Sigmoid colon (tissue), 4 donors: ENCODE data around the gene SLC31A2.

Experiments used
- CTCF ChIP-seq, 4 experiments: fragments of 450-650 bp in 3 of 4; fragments of 200-600 bp in 1 of 4; IDR thresholded peaks; one replicate each; pipeline ENCODE4 v1.5.1; 2016 to 2019; ENCODE audit warnings: antibody characterized with exemption in 4 of 4, mild to moderate bottlenecking in 3 of 4, moderate library complexity in 2 of 4
- EP300 ChIP-seq, 4 donors: sonication (generic); formaldehyde crosslinking; IDR thresholded peaks; one replicate each; pipeline ENCODE4 v1.6.1; 2017; ENCODE audit warnings: antibody characterized with exemption in 4 of 4
- POLR2A ChIP-seq, 2 donors: fragments of 450-650 bp; IDR thresholded peaks; one replicate each; pipeline ENCODE4 v1.6.1; 2016; ENCODE audit warnings: antibody characterized with exemption in 2 of 2, mild to moderate bottlenecking in 2 of 2, moderate library complexity in 2 of 2
- POLR2AphosphoS5 ChIP-seq, 4 donors: sonication (generic); formaldehyde crosslinking; IDR thresholded peaks; one replicate each; pipeline ENCODE4 v1.6.1; 2017; ENCODE audit warnings: antibody characterized with exemption in 4 of 4

DNA sequence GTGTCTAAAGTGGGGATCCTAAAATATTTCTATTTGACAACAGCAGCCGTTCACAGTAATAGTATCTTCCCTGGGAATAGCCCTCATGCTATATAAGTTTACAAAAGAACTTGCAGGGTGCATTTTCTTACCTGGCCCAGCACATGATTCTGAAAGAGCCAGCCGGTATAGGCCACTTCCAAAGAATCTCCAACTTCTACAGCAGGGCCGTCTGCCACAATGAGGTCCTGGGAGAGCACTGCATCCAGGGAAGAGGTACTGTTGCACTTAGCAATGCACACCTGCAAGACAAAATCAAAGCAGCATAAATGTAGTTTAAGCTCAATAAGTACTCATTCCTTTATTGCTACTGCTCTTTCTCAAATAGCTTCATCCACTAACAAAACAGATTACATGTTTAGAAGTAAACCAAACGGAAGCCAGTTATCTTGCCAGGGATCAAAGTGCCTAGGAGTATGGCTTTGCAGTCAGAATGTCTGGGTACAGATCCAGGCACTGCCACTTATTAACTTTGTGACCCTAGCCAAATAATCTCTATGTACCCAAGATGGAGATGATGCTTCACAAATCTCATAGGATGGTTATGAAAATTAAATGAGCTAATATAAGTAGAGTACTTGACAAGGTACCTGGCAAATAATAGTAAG, 49.0 kb downstream of the SLC31A2 start:
- no peak for TF ChIP-seq CTCF (IDR thresholded peaks at IDR 0.05)
- no peak for TF ChIP-seq POLR2A (IDR thresholded peaks at IDR 0.05)
- no peak for TF ChIP-seq POLR2AphosphoS5 (IDR thresholded peaks at IDR 0.05)
- TF ChIP-seq EP300 (IDR thresholded peaks at IDR 0.05) = no peak
